ENCODE data around the gene XIST.
"Not testable (repeated sequence)": the region's sequence is repeated elsewhere in the genome, so short reads cannot be mapped to it uniquely, and the experiment has no call there.

The XIST gene

DNA sequence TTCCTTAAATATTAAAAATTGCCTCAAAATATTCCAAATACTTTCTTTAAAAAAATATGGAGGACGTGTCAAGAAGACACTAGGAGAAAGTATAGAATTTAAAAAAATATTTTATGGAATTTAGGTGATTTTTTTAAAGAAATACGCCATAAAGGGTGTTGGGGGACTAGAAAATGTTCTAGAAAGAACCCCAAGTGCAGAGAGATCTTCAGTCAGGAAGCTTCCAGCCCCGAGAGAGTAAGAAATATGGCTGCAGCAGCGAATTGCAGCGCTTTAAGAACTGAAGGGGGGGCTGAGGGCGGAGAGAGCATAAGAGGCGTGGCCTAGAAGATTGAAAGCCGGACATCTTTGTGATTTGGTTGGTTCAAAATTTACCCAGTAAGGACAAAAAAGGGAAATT, at the start of gene XIST:
Gene XIST (minus strand): TSS at position 248 of the 400 bp plus-strand sequence.
- DNase-seq: no peak

DNA sequence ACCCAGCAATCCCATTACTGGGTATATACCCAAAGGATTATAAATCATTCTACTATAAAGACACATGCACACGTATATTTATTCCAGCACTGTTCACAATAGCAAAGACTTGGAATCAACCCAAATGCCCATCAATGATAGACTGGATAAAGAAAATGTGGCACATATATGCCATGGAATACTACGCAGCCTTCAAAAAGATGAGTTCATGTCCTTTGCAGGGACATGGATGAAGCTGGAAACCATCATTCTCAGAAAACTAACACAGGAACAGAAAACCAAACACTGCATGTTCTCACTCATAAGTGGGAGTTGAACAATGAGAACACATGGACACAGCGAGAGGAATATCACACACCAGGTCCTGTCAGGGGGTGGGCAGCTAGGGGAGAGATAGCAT, 45.8 kb upstream of the XIST start:
- not testable (repeated sequence) for DNase-seq

DNA sequence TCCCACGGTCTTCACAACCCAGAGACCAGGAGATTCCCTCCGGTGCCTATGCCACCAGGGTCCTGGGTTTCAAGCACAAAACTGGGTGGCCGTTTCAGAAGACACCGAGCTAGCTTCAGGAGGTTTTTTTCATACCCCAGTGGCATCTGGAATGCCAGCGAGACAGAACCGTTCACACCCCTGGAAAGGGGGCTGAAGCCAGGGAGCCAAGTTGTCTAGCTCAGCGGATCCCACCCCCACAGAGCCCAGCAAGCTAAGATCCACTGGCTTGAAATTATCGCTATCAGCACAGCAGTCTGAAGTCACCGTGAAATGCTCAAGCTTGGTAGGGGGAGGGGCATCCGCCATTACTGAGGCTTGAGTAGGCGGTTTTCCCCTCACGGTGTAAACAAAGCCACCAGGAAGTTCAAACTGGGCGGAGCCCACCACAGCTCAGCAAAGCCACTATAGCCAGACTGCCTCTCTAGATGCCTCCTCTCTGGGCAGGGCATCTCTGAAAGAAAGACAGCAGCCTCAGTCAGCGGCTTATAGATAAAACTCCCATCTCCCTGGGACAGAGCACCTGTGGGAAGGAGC, 40.1 kb upstream of the XIST start:
- DNase-seq: not testable (repeated sequence)

DNA sequence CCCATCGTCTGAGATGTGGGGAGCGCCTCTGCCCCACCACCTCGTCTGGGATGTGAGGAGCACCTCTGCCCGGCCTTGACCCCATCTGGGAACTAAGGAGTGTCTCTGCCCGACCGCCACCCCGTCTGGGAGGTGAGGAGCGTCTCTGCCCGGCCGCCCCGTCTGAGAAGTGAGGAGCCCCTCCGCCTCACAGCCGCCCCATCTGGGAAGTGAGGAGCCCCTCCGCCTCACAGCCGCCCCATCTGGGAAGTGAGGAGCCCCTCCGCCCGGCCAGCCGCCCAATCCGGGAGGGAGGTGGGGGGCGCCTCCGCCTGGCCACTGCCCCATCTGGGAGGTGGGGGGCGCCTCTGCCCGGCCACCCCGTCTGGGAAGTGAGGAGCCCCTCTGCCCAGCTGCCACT, 29.7 kb upstream of the XIST start:
- not testable (repeated sequence) for DNase-seq

GRCh38 chrX:73877687-73878086, 25.2 kb upstream of the XIST start:
- DNase-seq: no peak

DNA sequence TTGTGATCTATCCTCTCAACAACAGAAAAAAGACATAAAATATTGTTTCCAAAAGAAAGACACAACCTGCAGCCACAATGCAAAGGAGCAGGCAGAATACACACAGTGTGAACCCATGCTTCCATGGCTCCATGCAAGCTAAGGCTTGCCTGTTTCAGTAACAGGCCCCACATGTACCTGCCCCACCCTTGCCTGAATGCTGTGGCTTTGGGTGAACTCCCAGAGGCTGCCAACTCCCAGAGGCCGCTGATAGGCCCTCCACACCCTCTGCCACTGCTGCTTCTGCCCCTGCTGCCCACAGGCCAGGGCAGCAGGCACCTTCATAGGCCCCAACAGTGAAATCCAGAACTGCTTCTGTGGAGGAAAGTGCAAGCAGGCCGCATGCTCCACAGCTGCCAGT, 24.4 kb upstream of the XIST start:
- no peak for DNase-seq

GRCh38 chrX:73868916-73869315, 16.4 kb upstream of the XIST start:
- DNase-seq: no peak

DNA sequence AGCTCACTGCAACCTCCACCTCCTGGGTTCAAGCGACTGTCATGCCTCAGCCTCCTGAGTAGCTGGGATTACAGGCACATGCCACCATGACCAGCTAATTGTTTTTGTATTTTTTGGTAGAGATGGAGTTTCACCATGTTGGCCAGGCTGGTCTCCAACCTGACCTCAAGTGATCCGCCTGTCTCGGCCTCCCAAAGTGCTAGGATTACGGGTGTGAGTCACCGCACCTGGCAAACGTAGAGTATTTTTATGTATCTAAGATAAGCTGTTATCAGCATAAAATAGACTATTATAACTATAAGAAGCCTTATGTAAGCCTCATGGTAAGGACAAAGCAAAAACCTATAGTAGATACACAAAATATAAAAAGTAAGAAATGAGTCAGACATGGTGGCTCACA, 14.6 kb upstream of the XIST start:
- no peak for DNase-seq

DNA sequence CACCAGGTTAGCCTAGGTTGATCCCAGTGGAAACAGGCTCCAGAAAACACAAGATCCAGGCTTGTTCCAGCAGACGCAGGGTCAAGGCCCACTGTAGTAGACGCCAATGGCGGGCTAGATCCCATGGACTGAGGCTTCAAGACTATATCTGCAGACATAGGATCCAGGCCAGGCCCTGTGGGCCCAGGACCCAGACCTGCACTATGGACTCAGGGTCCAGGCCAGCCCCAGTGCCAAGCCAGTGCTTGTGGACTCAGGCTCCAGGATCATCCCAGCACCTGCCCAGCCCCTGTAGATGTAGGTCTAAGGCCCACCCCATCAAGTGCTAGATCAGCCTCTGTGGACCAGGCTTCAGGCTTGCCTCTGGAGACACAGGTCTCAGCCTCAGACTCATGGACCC, 11.3 kb upstream of the XIST start:
- no peak for DNase-seq

DNA sequence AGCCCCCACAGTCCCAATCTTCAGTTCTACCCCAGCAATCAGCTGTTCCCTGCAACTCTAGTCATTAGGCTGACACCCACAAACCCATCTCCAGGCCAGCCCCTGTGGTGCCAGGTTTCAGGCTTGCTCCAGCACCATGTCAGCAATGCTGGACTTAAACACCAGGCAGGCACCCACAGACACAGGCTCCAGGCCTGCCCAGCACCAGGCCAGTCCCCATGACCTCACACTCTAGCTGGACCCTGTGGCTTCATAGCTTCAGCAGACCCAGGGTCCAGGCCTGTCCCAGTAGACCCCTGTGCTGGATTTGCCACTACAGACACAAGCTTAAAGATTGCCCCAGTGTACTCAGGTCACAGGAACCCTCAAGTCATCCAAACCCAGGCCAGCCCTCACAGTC, 10.8 kb upstream of the XIST start:
- no peak for DNase-seq

DNA sequence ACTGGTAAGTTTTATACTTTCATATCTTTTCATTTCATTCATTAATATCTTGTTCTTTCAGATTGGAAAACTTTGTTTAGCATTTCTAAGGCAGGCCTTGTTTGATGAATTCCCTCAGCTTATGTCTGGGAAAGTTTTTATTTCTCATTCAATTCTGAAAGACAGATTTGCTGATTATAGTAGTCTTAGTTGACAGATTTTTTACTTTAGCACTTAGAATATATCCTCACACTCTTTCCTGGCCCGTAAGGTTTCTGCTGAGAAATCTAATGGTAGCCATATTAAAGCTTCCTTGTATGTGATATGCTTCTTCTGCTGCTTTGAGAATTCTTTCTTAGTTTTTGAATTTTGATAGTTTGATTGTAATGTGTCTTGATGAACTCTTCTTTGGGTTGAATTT, 7.1 kb upstream of the XIST start:
- no peak for DNase-seq

GRCh38 chrX:73855546-73855945, 3.0 kb upstream of the XIST start:
- DNase-seq: no peak

DNA sequence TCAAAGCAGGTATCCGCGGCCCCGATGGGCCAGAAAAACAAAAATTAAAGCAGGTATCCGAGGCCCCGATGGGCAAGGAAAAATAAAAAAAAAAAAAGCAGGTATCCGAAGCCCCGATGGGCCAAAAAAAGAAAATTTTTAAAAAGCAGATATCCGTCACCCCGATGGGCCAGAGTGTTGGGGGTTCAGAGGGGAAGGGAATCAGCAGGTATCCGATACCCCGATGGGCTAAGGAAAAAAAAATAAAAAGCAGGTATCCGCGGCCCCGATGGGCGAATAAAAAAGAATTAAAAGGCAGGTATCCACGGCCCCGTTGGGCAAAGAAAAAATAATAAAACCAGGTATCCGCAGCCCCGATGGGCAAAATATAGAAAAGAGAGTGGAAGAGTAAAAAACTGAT, 492 bp downstream of the XIST start:
- DNase-seq: no peak

GRCh38 chrX:73851014-73852009, 1.2 kb downstream of the XIST start:
- DNase-seq: no peak

- DNase-seq: no peak
These were observed 2.1 kb downstream of the XIST start for GRCh38 chrX:73850124-73851013.

- no peak for DNase-seq
These were observed 3.4 kb downstream of the XIST start for GRCh38 chrX:73849073-73849472.

- no peak for DNase-seq
These were observed 4.5 kb downstream of the XIST start for GRCh38 chrX:73847991-73848390.

GRCh38 chrX:73847100-73847499, 5.4 kb downstream of the XIST start:
- no peak for DNase-seq

- no peak for DNase-seq
These were observed 9.8 kb downstream of the XIST start for GRCh38 chrX:73842541-73843234.

DNA sequence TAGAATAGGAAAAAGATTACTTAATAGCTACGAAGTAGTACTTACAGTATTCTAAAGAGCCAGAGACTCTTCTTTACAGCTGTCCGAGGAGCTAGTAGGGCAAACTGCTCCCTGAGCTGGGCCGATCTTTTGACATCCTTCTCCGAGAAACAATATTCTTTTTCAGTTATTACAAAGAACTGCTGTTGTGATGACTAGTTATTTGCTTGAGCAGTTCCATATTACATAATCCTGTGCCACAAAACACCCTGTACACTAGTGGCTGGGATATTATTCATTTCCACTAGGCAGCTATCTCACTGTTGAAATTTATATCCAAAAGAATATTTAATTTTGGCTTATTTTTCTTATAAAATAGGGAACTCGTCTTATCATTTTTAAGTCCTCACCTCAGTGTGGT, 11.2 kb downstream of the XIST start:
- no peak for DNase-seq

GRCh38 chrX:73840120-73840924, 12.2 kb downstream of the XIST start:
- DNase-seq: no peak

- DNase-seq: no peak
These were observed 13.4 kb downstream of the XIST start for GRCh38 chrX:73839152-73839551.
